NOMO-1 treated with DMSO at 0.1 percent for 48 hours (cell line): Measurements from ENCODE around the gene HTRA1.

ENCODE experiments used
- DNase-seq: peaks from one replicate; lab custom pipeline; 2025; ENCODE audit not compliant: unreplicated experiment; lab: John Stamatoyannopoulos, UW

HTRA1 gene

GRCh38 chr10:122550427-122550826 is 89.1 kb downstream of the HTRA1 start:
- no peak for DNase-seq

DNA sequence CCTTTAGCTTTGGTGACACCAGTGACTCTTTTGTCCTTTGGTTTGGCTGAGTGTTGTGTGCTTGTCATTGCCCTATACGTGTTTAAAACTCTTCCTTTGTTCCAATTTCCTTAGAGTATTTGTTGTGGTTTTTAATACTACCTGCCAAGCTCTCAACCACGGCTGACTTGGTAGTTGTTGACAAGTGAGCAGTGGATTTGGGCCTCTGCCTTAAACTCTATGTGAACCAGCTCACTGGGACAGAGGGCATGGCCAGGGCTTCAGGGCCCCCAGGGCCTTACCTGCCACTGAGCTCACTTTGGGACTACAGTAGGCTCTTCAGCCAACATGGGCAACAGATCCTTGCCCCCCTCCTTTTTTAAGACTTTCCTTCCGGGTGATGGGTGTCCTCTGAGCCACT is 89.6 kb downstream of the HTRA1 start:
- no peak for DNase-seq

- no peak for DNase-seq
Observed at GRCh38 chr10:122551450-122551849, 90.1 kb downstream of the HTRA1 start.

- no peak for DNase-seq
Observed at GRCh38 chr10:122553341-122553740, 92.0 kb downstream of the HTRA1 start.

- DNase-seq, result no peak
Observed at GRCh38 chr10:122554131-122555036, 93.0 kb downstream of the HTRA1 start.

GRCh38 chr10:122555442-122555841 is 94.1 kb downstream of the HTRA1 start:
- DNase-seq, result no peak

DNA sequence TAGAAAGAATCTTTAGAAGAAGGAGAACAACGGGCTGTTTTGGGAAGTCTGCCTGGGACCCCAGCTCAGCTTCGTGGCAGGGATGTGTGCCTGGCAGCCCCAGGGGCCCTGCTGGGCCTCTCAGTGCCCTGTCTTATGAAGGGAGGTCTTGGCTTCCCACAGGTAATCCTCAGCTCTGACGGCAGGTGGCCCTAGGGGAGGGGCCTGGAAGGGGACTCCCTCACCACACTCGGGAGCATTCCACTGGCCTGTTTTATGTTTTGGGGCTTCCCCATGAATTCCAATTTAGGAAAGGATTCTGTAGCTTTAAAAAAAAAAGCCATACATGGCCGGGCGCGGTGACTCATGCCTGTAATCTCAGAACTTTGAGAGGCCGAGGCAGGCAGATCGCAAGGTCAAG is 96.2 kb downstream of the HTRA1 start:
- DNase-seq, result no peak

DNA sequence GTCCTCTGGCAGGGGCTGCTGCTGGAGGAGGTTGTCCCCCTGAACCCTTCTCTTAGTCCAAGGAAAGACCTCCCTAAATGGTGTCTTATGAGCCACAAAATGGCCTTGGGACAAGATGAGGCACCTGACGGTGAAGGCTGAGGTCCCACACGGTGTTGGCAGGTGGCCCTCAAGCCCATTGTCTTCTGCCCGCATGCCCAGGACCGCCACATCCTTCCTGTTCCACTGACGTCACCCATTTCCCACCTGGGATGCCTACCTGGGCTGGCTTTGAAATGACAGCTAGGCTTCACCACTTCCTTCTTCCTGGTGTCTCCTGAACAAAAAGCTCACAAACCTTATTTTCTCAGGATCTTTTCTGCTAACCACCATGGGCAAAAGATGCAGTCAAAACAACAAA is 97.1 kb downstream of the HTRA1 start:
- no peak for DNase-seq

- DNase-seq, result no peak
Observed at GRCh38 chr10:122559228-122559627, 97.9 kb downstream of the HTRA1 start.

DNA sequence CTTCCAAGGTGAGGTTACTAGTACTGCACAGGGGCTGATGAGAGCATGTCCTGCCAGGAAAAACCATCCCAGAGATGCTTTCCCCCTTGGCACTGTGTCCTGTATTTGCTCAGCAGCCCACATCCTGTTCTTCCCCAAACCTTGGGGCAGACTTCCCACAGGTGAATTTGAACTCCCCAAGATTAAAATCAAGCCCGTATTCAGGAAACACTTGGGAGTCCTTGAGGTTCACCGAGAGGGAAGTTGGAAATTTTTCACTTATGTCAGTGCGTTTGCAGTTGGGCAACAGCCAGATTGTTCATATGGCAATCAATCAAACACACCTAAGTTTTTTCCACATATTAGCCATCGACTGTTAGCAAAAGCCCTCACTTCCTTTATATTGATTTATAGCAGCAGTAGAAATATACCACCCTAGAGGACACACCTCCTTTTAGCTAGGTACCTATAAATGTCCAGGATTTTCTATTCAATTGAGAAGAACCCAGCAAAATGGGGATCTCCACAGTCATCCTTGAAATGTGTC is 99.0 kb downstream of the HTRA1 start, which contains the start of gene DMBT1:
DMBT1 (plus strand) TSS at position 476 of the 526 bp plus-strand sequence; CDS start at position 493, 17 bp downstream.
- DNase-seq, result no peak

GRCh38 chr10:122561212-122561611 is 99.9 kb downstream of the HTRA1 start:
- DNase-seq, result no peak

- DNase-seq, result no peak
Observed at GRCh38 chr10:122561792-122562191, 100.4 kb downstream of the HTRA1 start.
